Measurements from ENCODE around the gene TMEM156.

DNA sequence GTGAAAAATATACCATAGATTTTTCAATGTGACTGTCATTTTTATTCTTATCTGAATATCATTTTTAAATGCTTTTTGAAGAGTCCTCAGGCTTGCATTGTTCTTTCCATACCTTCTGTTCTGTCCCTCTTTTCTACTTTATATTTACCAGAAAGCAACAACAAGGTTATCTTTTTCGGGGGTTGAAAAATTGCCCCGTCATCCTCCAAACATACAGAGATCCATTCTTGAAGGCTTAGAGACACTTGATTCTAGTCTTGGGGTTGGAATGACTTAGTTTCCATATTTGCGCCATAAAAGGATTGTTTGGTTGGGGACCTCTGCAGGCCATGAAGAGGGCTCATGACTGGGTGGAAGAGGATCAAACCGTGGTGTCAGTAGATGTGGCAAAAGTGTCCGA, 101.1 kb downstream of the TMEM156 start:
- TF ChIP-seq, protein P1, sequence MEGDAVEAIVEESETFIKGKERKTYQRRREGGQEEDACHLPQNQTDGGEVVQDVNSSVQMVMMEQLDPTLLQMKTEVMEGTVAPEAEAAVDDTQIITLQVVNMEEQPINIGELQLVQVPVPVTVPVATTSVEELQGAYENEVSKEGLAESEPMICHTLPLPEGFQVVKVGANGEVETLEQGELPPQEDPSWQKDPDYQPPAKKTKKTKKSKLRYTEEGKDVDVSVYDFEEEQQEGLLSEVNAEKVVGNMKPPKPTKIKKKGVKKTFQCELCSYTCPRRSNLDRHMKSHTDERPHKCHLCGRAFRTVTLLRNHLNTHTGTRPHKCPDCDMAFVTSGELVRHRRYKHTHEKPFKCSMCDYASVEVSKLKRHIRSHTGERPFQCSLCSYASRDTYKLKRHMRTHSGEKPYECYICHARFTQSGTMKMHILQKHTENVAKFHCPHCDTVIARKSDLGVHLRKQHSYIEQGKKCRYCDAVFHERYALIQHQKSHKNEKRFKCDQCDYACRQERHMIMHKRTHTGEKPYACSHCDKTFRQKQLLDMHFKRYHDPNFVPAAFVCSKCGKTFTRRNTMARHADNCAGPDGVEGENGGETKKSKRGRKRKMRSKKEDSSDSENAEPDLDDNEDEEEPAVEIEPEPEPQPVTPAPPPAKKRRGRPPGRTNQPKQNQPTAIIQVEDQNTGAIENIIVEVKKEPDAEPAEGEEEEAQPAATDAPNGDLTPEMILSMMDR (IDR thresholded peaks at IDR 0.05): no peak
- no peak for TF ChIP-seq POLR2A (IDR thresholded peaks at IDR 0.05)

Measured in Peyer's patch (tissue), 4 donors.